Measurements from ENCODE around the gene COL8A2.

COL8A2 gene

GRCh38 chr1:36115200-36115669 lies 9.8 kb downstream of the COL8A2 start:
- peak; percentile 68 for DNase-seq (ENCODE audit: low spot score)
- FAIRE-seq = peak; percentile 20

GRCh38 chr1:36114371-36114770 lies 10.7 kb downstream of the COL8A2 start:
- FAIRE-seq (no peak), DNase-seq (ENCODE audit: low spot score) (no peak)

GRCh38 chr1:36112823-36113222 lies 12.2 kb downstream of the COL8A2 start:
- FAIRE-seq (no peak), DNase-seq (ENCODE audit: low spot score) (no peak)

GRCh38 chr1:36111151-36111550 lies 13.9 kb downstream of the COL8A2 start:
- no peak for DNase-seq (ENCODE audit: low spot score)
- FAIRE-seq = no peak

- DNase-seq (ENCODE audit: low spot score) (peak; percentile 93), FAIRE-seq (peak; percentile 58)
Measured at GRCh38 chr1:36109041-36109679, 15.9 kb downstream of the COL8A2 start.

GRCh38 chr1:36108314-36108713 lies 16.7 kb downstream of the COL8A2 start:
- peak; percentile 37 for DNase-seq (ENCODE audit: low spot score)
- no peak for FAIRE-seq

GRCh38 chr1:36107394-36107793 lies 17.6 kb downstream of the COL8A2 start:
- DNase-seq (ENCODE audit: low spot score) = no peak
- FAIRE-seq = no peak

GRCh38 chr1:36106269-36106668 lies 18.8 kb downstream of the COL8A2 start:
- DNase-seq (ENCODE audit: low spot score) = no peak
- no peak for FAIRE-seq

GRCh38 chr1:36101546-36101945 lies 23.5 kb downstream of the COL8A2 start:
- FAIRE-seq = no peak
- DNase-seq (ENCODE audit: low spot score) = no peak

- FAIRE-seq (no peak), DNase-seq (ENCODE audit: low spot score) (no peak)
Measured at GRCh38 chr1:36100376-36100775, 24.6 kb downstream of the COL8A2 start.

- peak; percentile 67 for FAIRE-seq
Measured at GRCh38 chr1:36099681-36100341, 25.2 kb downstream of the COL8A2 start.

GRCh38 chr1:36098650-36099365 lies 26.2 kb downstream of the COL8A2 start:
- no peak for DNase-seq (ENCODE audit: low spot score)
- FAIRE-seq = no peak

More at GRCh38 chr1:36099681-36100341, 25.2 kb downstream of the COL8A2 start:
- peak; percentile 81 for DNase-seq (ENCODE audit: low spot score)

GRCh38 chr1:36097693-36098585 lies 27.1 kb downstream of the COL8A2 start:
- DNase-seq (ENCODE audit: low spot score) = no peak
- FAIRE-seq = no peak

- DNase-seq (ENCODE audit: low spot score) (peak; percentile 43), FAIRE-seq (no peak)
Measured at GRCh38 chr1:36096500-36097432, 28.3 kb downstream of the COL8A2 start.

- DNase-seq (ENCODE audit: low spot score) (no peak), FAIRE-seq (no peak)
Measured at GRCh38 chr1:36095760-36096405, 29.1 kb downstream of the COL8A2 start.

- FAIRE-seq (no peak), DNase-seq (ENCODE audit: low spot score) (no peak)
Measured at GRCh38 chr1:36094621-36095061, 30.4 kb downstream of the COL8A2 start.

- no peak for FAIRE-seq
- no peak for DNase-seq (ENCODE audit: low spot score)
Measured at GRCh38 chr1:36093929-36094328, 31.1 kb downstream of the COL8A2 start.

- DNase-seq (ENCODE audit: low spot score) = no peak
- FAIRE-seq = no peak
Measured at GRCh38 chr1:36093226-36093625, 31.8 kb downstream of the COL8A2 start.

- FAIRE-seq (no peak), DNase-seq (ENCODE audit: low spot score) (no peak)
Measured at GRCh38 chr1:36092798-36093185, 32.2 kb downstream of the COL8A2 start.
